ENCODE results near the gene PMEL.
"Not testable (repeated sequence)": the region's sequence is repeated elsewhere in the genome, so short reads cannot be mapped to it uniquely, and the experiment has no call there.

PMEL gene

DNA sequence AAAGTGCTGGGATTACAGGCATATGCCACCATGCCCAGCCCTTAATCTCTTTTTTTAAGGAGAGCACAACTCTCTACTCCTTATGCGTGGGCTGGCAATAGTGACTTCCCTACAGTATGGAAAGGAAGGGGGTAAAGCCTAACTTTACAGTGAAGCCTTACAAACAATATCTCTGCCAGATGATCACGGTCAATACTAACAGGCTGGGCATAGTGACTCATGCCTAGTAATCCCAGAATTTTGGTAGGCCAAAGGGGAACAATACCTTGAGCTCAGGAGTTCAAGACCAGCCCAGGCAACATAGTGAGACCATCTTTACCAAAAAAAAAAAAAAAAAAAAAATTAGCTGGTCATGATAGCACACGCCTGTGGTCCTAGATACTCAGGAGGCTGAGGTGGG is 43.7 kb downstream of the PMEL start:
- DNase-seq (ENCODE audit: low read depth) = no peak

DNA sequence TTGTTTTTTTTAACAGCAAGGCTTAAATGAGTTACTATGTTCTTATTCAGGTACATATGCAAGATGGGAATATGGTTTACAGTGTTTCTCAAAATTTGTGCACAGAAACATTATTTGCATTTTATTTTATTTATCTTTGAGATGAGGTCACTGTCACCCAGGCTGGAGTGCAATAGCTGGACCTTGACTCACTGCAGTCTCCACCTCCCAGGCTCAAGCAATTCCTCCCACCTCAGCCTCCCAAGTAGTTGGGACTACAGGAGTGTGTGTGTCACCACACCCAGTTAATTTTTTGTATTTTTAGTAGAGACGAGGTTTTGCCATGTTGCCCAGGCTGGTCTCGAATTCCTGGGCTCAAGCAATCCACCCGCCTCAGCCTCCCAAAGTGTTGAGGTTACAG is 46.8 kb downstream of the PMEL start:
- DNase-seq (ENCODE audit: low read depth) = not testable (repeated sequence)

DNA sequence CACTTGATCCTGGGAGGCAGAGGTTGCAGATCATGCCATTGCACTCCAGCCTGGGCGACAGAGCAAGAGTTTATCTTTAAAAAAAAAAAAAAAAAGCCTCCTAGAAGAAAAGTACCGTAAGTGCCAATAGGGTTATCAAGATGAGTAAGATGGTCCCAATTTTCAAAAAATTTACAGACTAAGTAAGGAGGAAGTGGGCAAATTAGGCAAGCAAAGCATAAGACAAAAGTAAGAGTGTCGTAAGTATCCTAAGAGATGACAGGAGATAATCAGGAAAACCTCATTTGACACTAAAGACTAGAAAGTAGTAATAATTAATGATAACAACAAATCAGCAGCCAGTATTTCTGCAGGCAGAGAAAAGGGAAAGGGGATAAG is 50.4 kb downstream of the PMEL start:
- no peak for DNase-seq (ENCODE audit: low read depth)

DNA sequence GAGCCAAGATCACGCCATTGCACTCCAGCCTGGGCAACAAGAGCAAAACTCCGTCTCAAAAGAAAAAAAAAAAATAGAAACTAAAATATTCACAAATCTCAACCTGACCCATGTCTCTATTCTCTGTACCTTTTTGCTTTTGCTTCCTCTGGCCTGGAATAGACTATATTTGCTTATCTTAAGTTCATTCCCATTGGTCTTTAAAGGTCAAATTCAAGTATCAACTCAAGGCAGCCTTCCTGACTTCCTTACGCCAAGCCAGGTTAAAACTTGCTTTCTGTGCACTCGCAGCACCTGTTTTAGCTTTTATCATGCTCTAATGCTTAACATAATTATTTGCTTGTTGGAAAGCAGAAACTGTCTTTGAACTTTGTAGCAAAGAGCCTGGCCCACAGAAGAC is 52.9 kb downstream of the PMEL start:
- no peak for DNase-seq (ENCODE audit: low read depth)

DNA sequence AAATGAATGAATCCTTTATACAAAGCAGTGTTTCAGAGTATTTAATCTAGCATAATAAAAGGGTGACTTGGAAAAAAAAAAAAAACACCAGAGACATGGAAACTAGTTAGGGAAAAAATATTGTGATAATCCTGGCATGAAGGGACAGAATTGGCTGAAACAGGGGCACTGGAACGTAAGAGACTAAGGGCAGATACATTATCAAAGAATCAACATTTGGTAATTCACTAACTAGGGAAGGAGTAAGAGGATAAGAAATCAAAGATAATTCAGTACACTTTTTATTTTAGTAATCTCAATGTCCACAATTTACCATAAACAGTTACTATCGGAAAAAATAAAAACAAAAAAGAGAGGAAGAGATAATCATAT is 56.3 kb downstream of the PMEL start:
- DNase-seq (ENCODE audit: low read depth) = no peak

DNA sequence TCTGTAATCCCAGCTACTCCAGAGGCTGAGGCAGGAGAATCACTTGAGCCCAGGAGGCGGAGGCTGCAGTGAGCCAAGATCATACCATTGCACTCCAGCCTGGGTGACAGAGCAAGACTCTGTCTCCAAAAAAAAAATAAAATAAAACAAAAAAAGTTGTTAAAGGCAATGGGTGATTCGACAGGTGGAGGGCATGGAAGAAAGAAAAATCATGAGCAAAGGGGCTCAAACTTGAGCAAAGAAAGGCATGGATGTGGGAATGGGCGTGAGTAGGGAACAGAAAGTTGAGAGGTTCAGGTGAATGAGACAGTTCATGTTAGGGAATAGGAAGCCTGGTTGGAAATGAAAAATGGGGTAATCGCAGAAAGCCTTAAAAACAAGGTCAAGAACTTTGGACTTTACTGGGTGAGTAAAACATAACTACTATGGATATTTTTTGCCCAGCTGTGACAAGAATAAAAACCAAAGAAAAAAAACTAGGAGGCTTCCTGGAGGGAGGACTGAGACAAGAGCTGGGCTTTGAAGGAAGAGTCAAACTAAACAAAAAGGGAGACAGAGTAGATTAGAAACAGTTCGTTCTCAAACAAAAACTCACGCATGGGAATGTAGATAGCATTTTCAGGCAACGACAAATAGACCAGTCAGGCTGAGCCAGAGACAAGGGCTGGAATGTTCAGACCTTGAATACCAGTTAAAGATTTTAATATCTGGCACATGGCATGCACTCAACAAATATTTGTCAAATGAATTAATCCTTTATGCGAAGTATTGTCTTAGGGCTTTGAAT is 56.9 kb downstream of the PMEL start:
- DNase-seq (ENCODE audit: low read depth) = no peak

DNA sequence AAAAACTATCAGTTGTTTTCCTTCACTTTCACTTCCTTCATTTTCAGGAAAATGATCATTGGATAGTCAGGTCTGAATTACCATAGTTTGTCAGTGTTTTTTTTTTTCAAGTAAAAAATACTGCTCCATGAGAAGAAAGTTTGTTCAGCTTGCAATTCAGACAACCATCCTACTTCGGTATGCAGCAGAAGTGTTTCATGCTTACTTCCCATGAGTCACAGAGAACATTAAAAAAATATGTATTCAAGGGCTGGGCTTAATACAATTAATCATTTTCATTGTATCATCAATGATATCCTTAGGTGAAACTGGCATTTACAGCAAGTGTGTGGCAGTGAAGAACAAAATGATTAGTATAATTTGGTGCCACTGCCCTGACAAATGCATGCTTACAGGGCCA is 59.8 kb downstream of the PMEL start:
- no peak for DNase-seq (ENCODE audit: low read depth)

Measured in GM04503 (cell line).